ENCODE results near the gene AFF2. TPM values are rescaled to one million over a fixed set of nuclear protein-coding genes. Genes with fewer than 3 reads are reported as not detected.

AFF2 gene
- total and polyA plus RNA-seq, 2 experiments from 2014 or later, result 0.31 to 0.54 TPM

DNA sequence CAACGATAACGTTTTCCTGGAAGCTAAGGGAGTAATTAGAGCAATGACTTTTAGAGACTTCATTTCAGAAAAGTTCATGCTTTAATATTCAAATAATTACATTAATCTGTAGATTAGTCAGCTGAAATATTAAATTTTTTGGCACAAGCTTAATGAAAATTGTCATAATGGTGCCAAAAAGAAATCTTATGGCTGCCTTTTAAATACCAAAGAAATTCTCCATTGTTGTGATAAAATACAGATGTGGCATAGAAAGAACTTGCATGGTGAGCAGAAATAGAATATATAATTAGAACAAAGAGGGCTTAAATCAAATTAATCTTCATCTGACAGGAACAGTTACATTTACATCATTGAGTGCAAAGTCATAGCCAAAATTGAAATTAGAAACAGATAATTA is 263.5 kb downstream of the AFF2 start:
- H3K27me3 ChIP-seq (replicated peaks; ENCODE audit: insufficient read depth), result no peaks in the 10 kb centered on the region
- no peak overlapping the region for H3K4me3 ChIP-seq
- 3 to 9% methylated on average over 2 of the region's 2 CpGs for WGBS, 2 experiments (ENCODE audit: low coverage in 1 of 2, low lambda C conversion rate in 2 of 2, missing lambda C conversion rate in 2 of 2)
- H3K36me3 ChIP-seq (ENCODE audit: low read depth), result no peaks in the 10 kb centered on the region
- TF ChIP-seq EZH2 (IDR thresholded peaks at IDR 0.05; ENCODE audit: insufficient read depth, poor library complexity, severe bottlenecking), result no peak
- no peaks in the 10 kb centered on the region for H4K20me1 ChIP-seq (ENCODE audit: insufficient read depth)
- H3K9me3 ChIP-seq (ENCODE audit: low read depth), result no peaks in the 10 kb centered on the region
- H3F3A ChIP-seq (ENCODE audit: insufficient read depth), result no peaks in the 10 kb centered on the region
- no peaks in the 10 kb centered on the region for H3K9me2 ChIP-seq (ENCODE audit: insufficient read depth)
- no peak overlapping the region for H3K4me2 ChIP-seq (ENCODE audit: unreplicated experiment)
- no peaks in the 10 kb centered on the region for H3K79me2 ChIP-seq (ENCODE audit: insufficient read depth)
- no peak overlapping the region for H3K27ac ChIP-seq
- no peaks in the 10 kb centered on the region for H3K4me1 ChIP-seq (ENCODE audit: insufficient read depth)
- no peak overlapping the region for H3K9ac ChIP-seq
- in situ Hi-C loops (cut with MboI), result no loop called here
- H2AFZ ChIP-seq, result no peak overlapping the region
- DNase-seq, result no peak

DNA sequence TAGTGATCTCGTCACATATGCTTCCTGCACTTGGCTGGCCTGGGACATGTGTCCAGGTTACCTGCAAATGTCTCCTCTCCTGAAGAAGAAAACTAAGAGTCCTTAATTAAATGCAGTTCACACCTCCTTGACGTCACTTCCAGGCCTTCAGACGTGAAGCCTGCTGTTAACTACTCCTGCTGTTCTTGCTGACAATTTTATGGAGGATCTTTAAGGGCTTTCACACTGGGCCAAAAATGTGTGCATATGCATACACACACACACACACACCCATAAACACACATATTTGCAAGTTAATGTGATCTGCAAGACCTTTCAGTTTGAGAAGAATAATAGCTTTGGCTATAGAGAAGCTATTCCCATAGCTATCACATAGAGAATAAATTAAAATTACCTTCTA is 267.9 kb downstream of the AFF2 start:
- WGBS, 2 experiments (ENCODE audit: low coverage in 1 of 2, low lambda C conversion rate in 2 of 2, missing lambda C conversion rate in 2 of 2), result 76 to 82% methylated on average over 3 of the region's 3 CpGs

GRCh38 chrX:148771440-148771839 is 271.0 kb downstream of the AFF2 start:
- in situ Hi-C loops (cut with MboI), result no loop called here
- Histone ChIP-seq H3K4me2 (ENCODE audit: unreplicated experiment) (no peak overlapping the region), H3K9ac (no peak overlapping the region), H3K27me3 (replicated peaks; ENCODE audit: insufficient read depth) (no peaks in the 10 kb centered on the region), H3K4me1 (ENCODE audit: insufficient read depth) (no peaks in the 10 kb centered on the region), H4K20me1 (ENCODE audit: insufficient read depth) (no peaks in the 10 kb centered on the region), H3K9me2 (ENCODE audit: insufficient read depth) (no peaks in the 10 kb centered on the region), H3K9me3 (ENCODE audit: low read depth) (no peaks in the 10 kb centered on the region), H3K79me2 (ENCODE audit: insufficient read depth) (no peaks in the 10 kb centered on the region), H2AFZ (no peak overlapping the region), H3K36me3 (ENCODE audit: low read depth) (no peaks in the 10 kb centered on the region), H3K27ac (no peak overlapping the region), H3F3A (ENCODE audit: insufficient read depth) (no peaks in the 10 kb centered on the region), H3K4me3 (no peak overlapping the region)
- no peak for TF ChIP-seq EZH2 (IDR thresholded peaks at IDR 0.05; ENCODE audit: insufficient read depth, poor library complexity, severe bottlenecking)
- TF ChIP-seq EZH2phosphoT487 (IDR thresholded peaks at IDR 0.05; ENCODE audit: insufficient read depth, low read depth), result no peak
- DNase-seq, result no peak

More for the DNA sequence above, 267.9 kb downstream of the AFF2 start:
- Histone ChIP-seq H3K27ac (no peak overlapping the region), H3K79me2 (ENCODE audit: insufficient read depth) (no peaks in the 10 kb centered on the region), H3K9ac (no peak overlapping the region), H4K20me1 (ENCODE audit: insufficient read depth) (no peaks in the 10 kb centered on the region), H3K9me3 (ENCODE audit: low read depth) (no peaks in the 10 kb centered on the region), H3K9me2 (ENCODE audit: insufficient read depth) (no peaks in the 10 kb centered on the region), H3K36me3 (ENCODE audit: low read depth) (no peaks in the 10 kb centered on the region), H3K27me3 (replicated peaks; ENCODE audit: insufficient read depth) (no peaks in the 10 kb centered on the region), H3K4me2 (ENCODE audit: unreplicated experiment) (no peak overlapping the region), H3K4me3 (no peak overlapping the region), H2AFZ (no peak overlapping the region), H3F3A (ENCODE audit: insufficient read depth) (no peaks in the 10 kb centered on the region), H3K4me1 (ENCODE audit: insufficient read depth) (no peaks in the 10 kb centered on the region)
- DNase-seq, result no peak
- in situ Hi-C loops (cut with MboI), result no loop called here
- TF ChIP-seq EZH2phosphoT487 (IDR thresholded peaks at IDR 0.05; ENCODE audit: insufficient read depth, low read depth) (no peak), EZH2 (IDR thresholded peaks at IDR 0.05; ENCODE audit: insufficient read depth, poor library complexity, severe bottlenecking) (no peak)

DNA sequence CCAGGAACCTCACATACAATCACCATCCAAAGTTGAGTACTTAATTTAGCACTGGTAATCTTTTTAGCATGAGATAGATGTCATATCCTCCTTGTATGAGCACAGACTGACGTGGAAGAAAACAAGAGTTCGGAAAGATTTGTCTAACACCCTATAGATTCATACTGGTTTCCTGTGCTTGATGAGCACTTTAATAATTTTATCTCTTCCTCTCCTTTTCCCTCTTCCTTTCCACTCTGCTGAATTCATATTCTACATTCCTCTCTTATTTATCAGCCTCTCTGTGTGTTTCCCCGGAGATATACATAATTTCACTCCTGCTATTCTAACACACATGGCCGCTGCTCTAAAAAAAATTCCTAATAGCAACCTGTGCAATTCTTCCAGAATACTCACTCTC is 273.9 kb downstream of the AFF2 start:
- Histone ChIP-seq H3K9me3 (ENCODE audit: low read depth) (no peaks in the 10 kb centered on the region), H3K79me2 (ENCODE audit: insufficient read depth) (no peaks in the 10 kb centered on the region), H3F3A (ENCODE audit: insufficient read depth) (no peaks in the 10 kb centered on the region), H3K27ac (no peak overlapping the region), H3K9me2 (ENCODE audit: insufficient read depth) (no peaks in the 10 kb centered on the region), H3K27me3 (replicated peaks; ENCODE audit: insufficient read depth) (no peaks in the 10 kb centered on the region), H3K9ac (no peak overlapping the region), H3K4me2 (ENCODE audit: unreplicated experiment) (no peak overlapping the region), H3K4me1 (ENCODE audit: insufficient read depth) (no peaks in the 10 kb centered on the region), H3K4me3 (no peak overlapping the region), H2AFZ (no peak overlapping the region), H3K36me3 (ENCODE audit: low read depth) (no peaks in the 10 kb centered on the region), H4K20me1 (ENCODE audit: insufficient read depth) (no peaks in the 10 kb centered on the region)
- DNase-seq, result no peak
- in situ Hi-C loops (cut with MboI), result no loop called here
- 62 to 64% methylated on average over 4 of the region's 4 CpGs for WGBS, 2 experiments (ENCODE audit: low coverage in 1 of 2, low lambda C conversion rate in 2 of 2, missing lambda C conversion rate in 2 of 2)
- TF ChIP-seq EZH2 (IDR thresholded peaks at IDR 0.05; ENCODE audit: insufficient read depth, poor library complexity, severe bottlenecking) (no peak), EZH2phosphoT487 (IDR thresholded peaks at IDR 0.05; ENCODE audit: insufficient read depth, low read depth) (no peak)

GRCh38 chrX:148784137-148784536 is 283.7 kb downstream of the AFF2 start:
- no peaks in the 10 kb centered on the region for H3K4me1 ChIP-seq (ENCODE audit: insufficient read depth)
- H4K20me1 ChIP-seq (ENCODE audit: insufficient read depth), result no peaks in the 10 kb centered on the region
- no peaks in the 10 kb centered on the region for H3K9me3 ChIP-seq (ENCODE audit: low read depth)
- H3F3A ChIP-seq (ENCODE audit: insufficient read depth), result no peaks in the 10 kb centered on the region
- no peak overlapping the region for H2AFZ ChIP-seq
- in situ Hi-C loops (cut with MboI), result no loop called here
- no peak for DNase-seq
- WGBS, 2 experiments (ENCODE audit: low coverage in 1 of 2, low lambda C conversion rate in 2 of 2, missing lambda C conversion rate in 2 of 2), result 64 to 77% methylated on average over 2 of the region's 2 CpGs
- no peak for TF ChIP-seq EZH2phosphoT487 (IDR thresholded peaks at IDR 0.05; ENCODE audit: insufficient read depth, low read depth)
- TF ChIP-seq EZH2 (IDR thresholded peaks at IDR 0.05; ENCODE audit: insufficient read depth, poor library complexity, severe bottlenecking), result no peak
- no peak overlapping the region for H3K27ac ChIP-seq
- H3K79me2 ChIP-seq (ENCODE audit: insufficient read depth), result no peaks in the 10 kb centered on the region
- H3K36me3 ChIP-seq (ENCODE audit: low read depth), result no peaks in the 10 kb centered on the region
- no peak overlapping the region for H3K4me3 ChIP-seq
- no peak overlapping the region for H3K9ac ChIP-seq
- H3K27me3 ChIP-seq (replicated peaks; ENCODE audit: insufficient read depth), result no peaks in the 10 kb centered on the region
- no peak overlapping the region for H3K4me2 ChIP-seq (ENCODE audit: unreplicated experiment)
- H3K9me2 ChIP-seq (ENCODE audit: insufficient read depth), result no peaks in the 10 kb centered on the region
